ENCODE results near the gene C1orf21. TPM values are rescaled to one million over a fixed set of nuclear protein-coding genes. Genes with fewer than 3 reads are reported as not detected.

The C1orf21 gene
- total RNA-seq, 1 donor from 2014 or later, result 33.1 TPM

DNA sequence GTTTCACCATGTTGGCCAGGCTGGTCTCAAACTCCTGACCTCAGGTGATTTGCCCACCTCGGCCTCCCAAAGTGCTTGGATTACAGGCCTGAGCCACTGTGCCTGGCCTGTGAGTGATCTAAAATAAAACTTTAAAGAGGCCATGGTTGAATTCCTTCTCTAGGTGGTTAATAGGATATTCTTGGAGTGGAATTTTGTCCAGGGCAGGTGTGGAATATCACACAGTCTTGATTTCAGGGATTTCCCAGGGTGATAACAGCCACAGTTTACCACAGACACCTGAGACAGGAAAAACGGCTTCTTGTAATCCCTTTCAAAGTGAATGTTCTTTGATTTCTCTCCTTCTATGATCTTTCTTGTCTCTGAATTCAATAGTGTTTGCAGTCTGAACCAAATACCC, 32.1 kb upstream of the C1orf21 start:
- no peak for DNase-seq (ENCODE audit: low spot score in 2 of 2, unreplicated experiment in 2 of 2)
- TF ChIP-seq, protein P1, sequence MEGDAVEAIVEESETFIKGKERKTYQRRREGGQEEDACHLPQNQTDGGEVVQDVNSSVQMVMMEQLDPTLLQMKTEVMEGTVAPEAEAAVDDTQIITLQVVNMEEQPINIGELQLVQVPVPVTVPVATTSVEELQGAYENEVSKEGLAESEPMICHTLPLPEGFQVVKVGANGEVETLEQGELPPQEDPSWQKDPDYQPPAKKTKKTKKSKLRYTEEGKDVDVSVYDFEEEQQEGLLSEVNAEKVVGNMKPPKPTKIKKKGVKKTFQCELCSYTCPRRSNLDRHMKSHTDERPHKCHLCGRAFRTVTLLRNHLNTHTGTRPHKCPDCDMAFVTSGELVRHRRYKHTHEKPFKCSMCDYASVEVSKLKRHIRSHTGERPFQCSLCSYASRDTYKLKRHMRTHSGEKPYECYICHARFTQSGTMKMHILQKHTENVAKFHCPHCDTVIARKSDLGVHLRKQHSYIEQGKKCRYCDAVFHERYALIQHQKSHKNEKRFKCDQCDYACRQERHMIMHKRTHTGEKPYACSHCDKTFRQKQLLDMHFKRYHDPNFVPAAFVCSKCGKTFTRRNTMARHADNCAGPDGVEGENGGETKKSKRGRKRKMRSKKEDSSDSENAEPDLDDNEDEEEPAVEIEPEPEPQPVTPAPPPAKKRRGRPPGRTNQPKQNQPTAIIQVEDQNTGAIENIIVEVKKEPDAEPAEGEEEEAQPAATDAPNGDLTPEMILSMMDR (IDR thresholded peaks at IDR 0.05; ENCODE audit: unreplicated experiment), result no peak
- H3K27me3 Mint-ChIP-seq (ENCODE audit: low read depth), result no peaks in the 10 kb centered on the region
- H3K4me1 Mint-ChIP-seq, result peaks cover 2% of the 10 kb centered on the region
- H3K27ac Mint-ChIP-seq, result no peak overlapping the region
- H3K36me3 Mint-ChIP-seq, result no peaks in the 10 kb centered on the region
- no peak overlapping the region for H3K4me3 Mint-ChIP-seq
- no peaks in the 10 kb centered on the region for H3K9me3 Mint-ChIP-seq

DNA sequence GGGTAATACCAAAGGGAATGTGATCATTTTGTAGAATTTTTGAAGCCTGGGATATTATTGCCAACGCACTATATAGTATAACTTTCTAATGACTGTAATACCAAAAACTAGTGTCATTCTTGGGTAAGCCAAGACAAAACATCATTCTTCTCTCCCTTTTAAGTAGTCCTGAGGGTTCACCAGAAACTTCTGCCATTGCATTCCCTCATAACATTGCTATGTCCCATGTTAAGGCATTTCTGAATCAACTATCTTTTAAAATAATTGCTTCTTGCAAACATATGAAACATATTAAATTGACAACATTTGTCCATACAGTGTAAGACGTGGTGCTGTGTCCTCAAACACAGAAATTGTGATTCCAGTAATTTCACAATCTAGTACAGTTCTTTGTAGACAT, 29.9 kb upstream of the C1orf21 start:
- Mint-ChIP-seq H3K9me3 (no peaks in the 10 kb centered on the region), H3K27ac (no peak overlapping the region), H3K27me3 (ENCODE audit: low read depth) (no peaks in the 10 kb centered on the region), H3K4me3 (no peak overlapping the region), H3K36me3 (no peaks in the 10 kb centered on the region), H3K4me1 (peaks cover 9% of the 10 kb centered on the region)
- TF ChIP-seq, protein P1 (IDR thresholded peaks at IDR 0.05; ENCODE audit: unreplicated experiment), result no peak
- DNase-seq (ENCODE audit: low spot score in 2 of 2, unreplicated experiment in 2 of 2), result no peak

GRCh38 chr1:184358256-184358655, 28.6 kb upstream of the C1orf21 start:
- no peak for DNase-seq (ENCODE audit: low spot score in 2 of 2, unreplicated experiment in 2 of 2)
- Mint-ChIP-seq H3K36me3 (no peaks in the 10 kb centered on the region), H3K4me3 (no peak overlapping the region), H3K27me3 (ENCODE audit: low read depth) (no peaks in the 10 kb centered on the region), H3K9me3 (no peaks in the 10 kb centered on the region), H3K27ac (no peak overlapping the region), H3K4me1 (peaks cover 9% of the 10 kb centered on the region)
- TF ChIP-seq, protein P1 (IDR thresholded peaks at IDR 0.05; ENCODE audit: unreplicated experiment), result no peak

DNA sequence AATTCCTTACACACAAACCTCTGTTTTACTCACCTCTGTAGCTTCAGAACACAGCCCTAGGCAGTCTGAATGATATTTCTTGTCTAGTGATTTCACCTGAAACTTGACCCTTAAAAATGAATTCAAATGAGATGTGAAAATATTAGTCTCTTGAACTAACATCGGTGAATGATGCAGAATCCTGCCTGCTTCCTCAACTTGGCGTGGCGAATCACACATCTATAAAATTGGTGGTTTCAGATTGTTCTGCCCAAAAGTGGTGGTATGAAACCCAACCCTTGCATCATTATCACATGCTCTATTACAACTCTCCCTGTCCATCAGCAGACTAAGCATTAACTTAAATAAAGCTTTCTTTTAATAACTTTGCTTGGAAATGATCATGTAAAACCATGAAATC, 26.9 kb upstream of the C1orf21 start:
- Mint-ChIP-seq H3K27me3 (ENCODE audit: low read depth) (no peaks in the 10 kb centered on the region), H3K9me3 (no peaks in the 10 kb centered on the region), H3K4me3 (no peak overlapping the region), H3K36me3 (no peaks in the 10 kb centered on the region), H3K27ac (no peak overlapping the region), H3K4me1 (peaks cover 9% of the 10 kb centered on the region)
- TF ChIP-seq, protein P1 (IDR thresholded peaks at IDR 0.05; ENCODE audit: unreplicated experiment), result no peak
- DNase-seq (ENCODE audit: low spot score in 2 of 2, unreplicated experiment in 2 of 2), result no peak

DNA sequence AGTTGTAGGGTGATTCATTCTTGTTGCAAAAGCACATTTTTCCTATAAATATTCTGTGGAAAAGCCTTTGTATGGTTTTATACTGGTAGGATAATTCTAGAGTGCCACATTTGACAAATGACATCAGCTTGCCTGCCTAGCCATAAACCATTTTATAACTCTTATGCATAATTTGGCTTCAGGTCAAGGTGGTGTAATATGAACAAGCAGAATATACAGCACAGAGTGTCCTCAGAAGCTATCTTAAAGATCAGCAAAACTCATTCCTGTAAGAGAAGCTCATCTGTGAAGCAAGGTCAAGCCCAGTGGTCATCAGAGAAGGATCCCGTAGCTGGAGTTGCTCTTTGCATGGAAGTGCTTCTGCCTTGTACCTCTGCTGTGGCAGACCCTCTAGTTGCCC, 24.0 kb upstream of the C1orf21 start:
- Mint-ChIP-seq H3K4me3 (no peak overlapping the region), H3K4me1 (peaks cover 9% of the 10 kb centered on the region), H3K27me3 (ENCODE audit: low read depth) (no peaks in the 10 kb centered on the region), H3K27ac (no peak overlapping the region), H3K9me3 (no peaks in the 10 kb centered on the region), H3K36me3 (no peaks in the 10 kb centered on the region)
- TF ChIP-seq, protein P1 (IDR thresholded peaks at IDR 0.05; ENCODE audit: unreplicated experiment), result no peak
- DNase-seq (ENCODE audit: low spot score in 2 of 2, unreplicated experiment in 2 of 2), result no peak

- no peak overlapping the region for H3K27ac Mint-ChIP-seq
- no peak for DNase-seq (ENCODE audit: low spot score in 2 of 2, unreplicated experiment in 2 of 2)
- no peaks in the 10 kb centered on the region for H3K4me1 Mint-ChIP-seq
- no peaks in the 10 kb centered on the region for H3K9me3 Mint-ChIP-seq
- no peak overlapping the region for H3K4me3 Mint-ChIP-seq
- TF ChIP-seq, protein P1 (IDR thresholded peaks at IDR 0.05; ENCODE audit: unreplicated experiment), result no peak
- no peaks in the 10 kb centered on the region for H3K36me3 Mint-ChIP-seq
- H3K27me3 Mint-ChIP-seq (ENCODE audit: low read depth), result no peaks in the 10 kb centered on the region
These were observed 21.1 kb upstream of the C1orf21 start for GRCh38 chr1:184365699-184366098.

All from mesothelial cell of epicardium (in vitro differentiated cells).